ENCODE measurements around the gene ZBTB25.
A peak's percentile ranks its signal among the peaks of the same experiment; 100 is the strongest.
"Not testable (repeated sequence)": the region's sequence is repeated elsewhere in the genome, so short reads cannot be mapped to it uniquely, and the experiment has no call there.

The ZBTB25 gene
- total RNA-seq = 118 to 153 (median 136) reads per million in 4 donors

GRCh38 chr14:64503434-64504309, at the start of gene ZBTB25:
ZBTB25 (minus strand) TSS chr14:64503838; CDS start chr14:64490533, 13,305 bp downstream.
- DNase-seq = peak; percentile 97 to 98 (median 98)

DNA sequence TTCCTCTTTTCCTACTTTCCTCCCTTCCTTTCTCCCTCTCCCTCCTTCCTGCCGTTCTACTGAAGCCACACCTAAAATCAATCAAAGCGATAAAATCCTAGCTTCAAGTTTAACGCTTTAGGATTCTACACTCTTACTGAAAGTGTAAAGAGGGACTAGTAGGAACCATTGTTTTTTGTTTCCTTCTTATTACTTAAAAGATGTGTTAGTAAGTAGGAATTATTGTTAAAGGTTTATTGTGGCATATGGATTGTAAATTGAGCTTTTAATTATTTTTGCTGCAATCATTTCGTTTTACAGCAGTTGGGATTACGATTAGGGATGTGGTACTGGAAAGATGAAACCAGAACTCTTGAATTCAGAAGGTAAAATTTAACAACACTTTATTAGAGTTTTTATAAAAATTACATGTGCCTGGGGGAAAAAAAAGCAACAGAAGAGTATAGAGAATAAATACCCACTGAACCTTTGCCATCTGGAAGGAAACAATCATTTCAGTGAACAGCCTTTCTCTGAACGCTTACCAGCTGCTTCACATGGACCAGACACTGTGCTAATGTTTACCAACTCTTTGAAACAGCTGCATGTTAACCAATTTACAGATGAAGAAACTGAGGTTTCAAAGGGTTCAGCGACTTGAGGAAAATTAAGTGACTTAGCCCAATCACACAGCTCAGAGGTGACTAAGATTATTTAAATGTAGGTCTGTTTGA, 47.1 kb upstream of the ZBTB25 start:
- DNase-seq = no peak

- peak in 4 of 5 donors; percentile 14 to 50 (median 24) for DNase-seq
These were observed 46.4 kb upstream of the ZBTB25 start, which contains the start of gene PPP1R36 for GRCh38 chr14:64549791-64550620. PPP1R36 (plus strand) TSS chr14:64549961; CDS start chr14:64549998, 37 bp downstream.

DNA sequence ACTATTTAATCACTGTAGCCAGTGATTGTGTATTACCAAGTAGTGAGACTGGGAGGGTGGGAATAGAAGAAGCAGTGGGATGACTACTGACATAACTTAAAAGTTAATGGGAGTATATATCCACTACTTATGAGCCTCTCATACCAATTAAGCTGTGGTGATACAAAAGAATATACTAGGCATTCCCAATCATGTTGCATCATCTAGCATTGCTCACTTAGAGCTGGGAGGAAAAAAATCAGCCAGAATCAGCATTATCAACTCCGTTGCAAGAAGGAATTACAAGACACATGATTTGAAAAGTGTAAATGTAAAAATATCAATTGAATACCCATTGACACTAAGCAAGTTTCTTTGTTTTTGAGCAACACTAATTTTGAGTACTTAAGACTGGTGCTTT, 45.4 kb upstream of the ZBTB25 start:
- DNase-seq = no peak

GRCh38 chr14:64544607-64545312, 41.1 kb upstream of the ZBTB25 start:
- DNase-seq = no peak

DNA sequence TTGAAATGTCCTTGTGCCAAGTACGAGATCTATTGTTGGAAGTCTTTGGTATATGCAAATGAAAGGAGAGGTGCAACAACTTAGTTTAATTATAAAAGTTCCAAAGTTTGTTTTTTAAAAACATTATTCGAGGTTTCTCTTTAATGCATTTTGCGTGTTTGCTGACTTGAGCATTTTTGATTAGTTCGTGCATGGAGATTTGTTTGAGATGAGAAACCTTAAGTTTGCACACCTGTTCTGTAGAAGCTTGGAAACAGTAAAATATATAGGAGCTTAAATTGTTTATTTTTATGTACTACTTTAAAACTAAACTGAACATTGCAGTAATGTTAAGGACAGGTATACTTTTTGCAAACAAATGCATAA, 39.2 kb upstream of the ZBTB25 start:
- DNase-seq = no peak

DNA sequence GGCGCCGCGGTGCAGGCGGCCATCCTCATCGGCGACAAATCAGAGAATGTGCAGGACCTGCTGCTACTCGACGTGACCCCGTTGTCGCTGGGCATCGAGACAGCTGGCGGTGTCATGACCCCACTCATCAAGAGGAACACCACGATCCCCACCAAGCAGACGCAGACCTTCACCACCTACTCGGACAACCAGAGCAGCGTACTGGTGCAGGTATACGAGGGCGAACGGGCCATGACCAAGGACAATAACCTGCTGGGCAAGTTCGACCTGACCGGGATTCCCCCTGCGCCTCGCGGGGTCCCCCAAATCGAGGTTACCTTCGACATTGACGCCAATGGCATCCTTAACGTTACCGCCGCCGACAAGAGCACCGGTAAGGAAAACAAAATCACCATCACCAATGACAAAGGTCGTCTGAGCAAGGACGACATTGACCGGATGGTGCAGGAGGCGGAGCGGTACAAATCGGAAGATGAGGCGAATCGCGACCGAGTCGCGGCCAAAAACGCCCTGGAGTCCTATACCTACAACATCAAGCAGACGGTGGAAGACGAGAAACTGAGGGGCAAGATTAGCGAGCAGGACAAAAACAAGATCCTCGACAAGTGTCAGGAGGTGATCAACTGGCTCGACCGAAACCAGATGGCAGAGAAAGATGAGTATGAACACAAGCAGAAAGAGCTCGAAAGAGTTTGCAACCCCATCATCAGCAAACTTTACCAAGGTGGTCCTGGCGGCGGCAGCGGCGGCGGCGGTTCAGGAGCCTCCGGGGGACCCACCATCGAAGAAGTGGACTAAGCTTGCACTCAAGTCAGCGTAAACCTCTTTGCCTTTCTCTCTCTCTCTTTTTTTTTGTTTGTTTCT, 38.6 kb upstream of the ZBTB25 start:
- DNase-seq = peak in 2 of 5 donors; percentile 14 to 25

GRCh38 chr14:64541261-64541971, 37.8 kb upstream of the ZBTB25 start:
- DNase-seq = peak in 3 of 5 donors; percentile 10 to 33 (median 12)

GRCh38 chr14:64540208-64541202, 36.9 kb upstream of the ZBTB25 start, which contains the start of gene HSPA2:
HSPA2 (plus strand) TSS chr14:64540741; CDS start chr14:64540850, 109 bp downstream.
- peak; percentile 86 to 99 (median 87) for DNase-seq

- DNase-seq = no peak
These were observed 33.0 kb upstream of the ZBTB25 start for GRCh38 chr14:64536488-64537245.

- no peak for DNase-seq
These were observed 27.9 kb upstream of the ZBTB25 start for GRCh38 chr14:64531567-64531966.

DNA sequence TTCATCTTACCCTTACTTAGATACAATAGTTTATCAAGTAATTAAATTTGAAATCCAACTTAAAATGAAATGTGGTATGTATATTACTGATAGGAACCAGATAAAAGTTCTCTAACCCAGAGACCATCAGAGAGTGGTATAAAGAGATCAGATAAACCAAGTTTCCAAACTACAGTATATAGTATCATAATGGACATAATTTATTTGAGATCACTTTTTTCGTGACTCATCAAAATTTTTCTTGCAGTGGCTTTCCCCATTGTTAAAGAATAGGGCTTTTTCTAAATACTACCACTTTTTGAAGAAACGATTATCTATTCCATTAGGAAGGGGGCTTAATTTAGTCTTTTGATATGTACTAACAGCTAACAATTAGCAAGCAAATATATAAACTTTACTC, 21.7 kb upstream of the ZBTB25 start:
- DNase-seq = no peak

GRCh38 chr14:64522591-64523355, 19.1 kb upstream of the ZBTB25 start:
- DNase-seq = no peak

DNA sequence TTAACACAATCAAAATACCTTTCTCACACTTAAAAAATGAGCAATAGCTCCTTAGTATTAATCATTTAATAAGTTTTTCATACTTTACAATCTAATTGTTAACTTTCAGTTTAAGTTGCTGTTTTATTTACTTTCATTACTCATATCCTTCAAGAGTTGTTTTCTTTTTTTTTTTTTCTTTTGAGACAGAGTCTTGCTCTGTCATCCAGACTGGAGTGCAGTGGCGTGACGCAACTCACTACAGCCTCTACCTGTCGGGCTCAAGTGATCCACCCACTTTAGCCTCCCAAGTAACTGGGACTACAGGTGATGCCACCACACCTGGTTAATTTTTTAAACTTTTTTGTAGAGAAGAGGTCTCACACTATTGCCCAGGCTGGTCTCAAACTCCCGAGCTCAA, 17.1 kb upstream of the ZBTB25 start:
- DNase-seq = no peak

- no peak for DNase-seq
These were observed 14.6 kb upstream of the ZBTB25 start for GRCh38 chr14:64518229-64518628.

GRCh38 chr14:64517667-64518066, 14.0 kb upstream of the ZBTB25 start:
- DNase-seq = not testable (repeated sequence)

DNA sequence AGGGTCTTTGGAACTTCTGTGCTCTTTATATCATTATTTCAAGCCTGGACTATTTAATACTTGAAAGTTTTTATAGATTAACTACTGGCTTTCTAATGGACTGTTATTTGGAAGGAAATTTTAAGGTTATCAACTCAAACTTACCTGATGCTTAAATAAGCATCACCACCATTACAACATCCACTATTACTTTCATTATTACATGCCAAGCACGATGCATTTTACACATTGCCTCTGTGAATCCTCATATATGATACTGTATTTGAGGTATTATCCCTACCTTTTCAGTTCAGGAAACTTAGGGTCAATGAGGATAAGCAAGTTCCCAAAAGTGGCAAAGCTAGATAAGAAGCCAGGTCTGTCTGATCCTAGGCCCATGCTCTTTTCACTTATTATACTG, 13.3 kb upstream of the ZBTB25 start:
- DNase-seq = no peak
